ENCODE measurements around the gene SOCS3. TPM values are rescaled to one million over a fixed set of nuclear protein-coding genes. Genes with fewer than 3 reads are reported as not detected.
"Not testable (repeated sequence)": the region's sequence is repeated elsewhere in the genome, so short reads cannot be mapped to it uniquely, and the experiment has no call there.

SOCS3 gene
- total RNA-seq, 3 donors from 2014 or later = 118 to 143 (median 136) TPM

- Mint-ChIP-seq H3K9me3 (no peaks in the 10 kb centered on the region), H3K27me3 (ENCODE audit: low read depth) (no peaks in the 10 kb centered on the region), H3K4me3 (peak overlapping the region; percentile 57), H3K4me1 (ENCODE audit: low read depth) (peaks cover 69% of the 10 kb centered on the region), H3K36me3 (ENCODE audit: insufficient read depth) (no peaks in the 10 kb centered on the region)
- ATAC-seq (no peak), DNase-seq (no peak)
Measured at GRCh38 chr17:78342449-78343186, 17.3 kb downstream of the SOCS3 start.

GRCh38 chr17:78341559-78342448 lies 18.1 kb downstream of the SOCS3 start:
- H3K9me3 Mint-ChIP-seq = no peaks in the 10 kb centered on the region
- H3K27me3 Mint-ChIP-seq (ENCODE audit: low read depth) = no peaks in the 10 kb centered on the region
- H3K4me3 Mint-ChIP-seq = peak overlapping the region; percentile 48
- no peaks in the 10 kb centered on the region for H3K36me3 Mint-ChIP-seq (ENCODE audit: insufficient read depth)
- peaks cover 65% of the 10 kb centered on the region for H3K4me1 Mint-ChIP-seq (ENCODE audit: low read depth)
- ATAC-seq (peak; percentile 32 to 41), DNase-seq (no peak)

GRCh38 chr17:78340183-78340955 lies 19.5 kb downstream of the SOCS3 start:
- peaks cover 54% of the 10 kb centered on the region for H3K4me1 Mint-ChIP-seq (ENCODE audit: low read depth)
- ATAC-seq (no peak), DNase-seq (no peak)
- no peaks in the 10 kb centered on the region for H3K27me3 Mint-ChIP-seq (ENCODE audit: low read depth)
- no peaks in the 10 kb centered on the region for H3K9me3 Mint-ChIP-seq
- no peaks in the 10 kb centered on the region for H3K36me3 Mint-ChIP-seq (ENCODE audit: insufficient read depth)
- peak overlapping the region; percentile 38 for H3K4me3 Mint-ChIP-seq

GRCh38 chr17:78338486-78339259 lies 21.2 kb downstream of the SOCS3 start:
- Mint-ChIP-seq H3K9me3 (no peaks in the 10 kb centered on the region), H3K4me1 (ENCODE audit: low read depth) (peaks cover 49% of the 10 kb centered on the region), H3K27me3 (ENCODE audit: low read depth) (no peaks in the 10 kb centered on the region), H3K4me3 (peak overlapping the region; percentile 19), H3K36me3 (ENCODE audit: insufficient read depth) (no peaks in the 10 kb centered on the region)
- ATAC-seq (no peak), DNase-seq (no peak)

- Mint-ChIP-seq H3K27me3 (ENCODE audit: low read depth) (no peaks in the 10 kb centered on the region), H3K9me3 (no peaks in the 10 kb centered on the region), H3K4me1 (ENCODE audit: low read depth) (peaks cover 47% of the 10 kb centered on the region), H3K36me3 (ENCODE audit: insufficient read depth) (no peaks in the 10 kb centered on the region), H3K4me3 (no peak overlapping the region)
- DNase-seq (no peak), ATAC-seq (no peak)
Measured at GRCh38 chr17:78337244-78338109, 22.4 kb downstream of the SOCS3 start.

GRCh38 chr17:78335209-78335608 lies 24.7 kb downstream of the SOCS3 start:
- Mint-ChIP-seq H3K27me3 (ENCODE audit: low read depth) (no peaks in the 10 kb centered on the region), H3K36me3 (ENCODE audit: insufficient read depth) (no peaks in the 10 kb centered on the region), H3K4me1 (ENCODE audit: low read depth) (peaks cover 44% of the 10 kb centered on the region), H3K9me3 (no peaks in the 10 kb centered on the region), H3K4me3 (no peak overlapping the region)
- DNase-seq (no peak), ATAC-seq (no peak)

- Mint-ChIP-seq H3K4me1 (ENCODE audit: low read depth) (peaks cover 38% of the 10 kb centered on the region), H3K36me3 (ENCODE audit: insufficient read depth) (no peaks in the 10 kb centered on the region), H3K4me3 (no peak overlapping the region), H3K9me3 (no peaks in the 10 kb centered on the region), H3K27me3 (ENCODE audit: low read depth) (no peaks in the 10 kb centered on the region)
- DNase-seq (no peak), ATAC-seq (peak; percentile 16 to 27)
Measured at GRCh38 chr17:78332991-78333390, 26.9 kb downstream of the SOCS3 start.

GRCh38 chr17:78331355-78331754 lies 28.5 kb downstream of the SOCS3 start:
- not testable (repeated sequence) for ATAC-seq; H3K36me3 Mint-ChIP-seq (ENCODE audit: insufficient read depth); H3K4me3 Mint-ChIP-seq; H3K27me3 Mint-ChIP-seq (ENCODE audit: low read depth); DNase-seq; H3K9me3 Mint-ChIP-seq
- peaks cover 33% of the 10 kb centered on the region for H3K4me1 Mint-ChIP-seq (ENCODE audit: low read depth)

- Mint-ChIP-seq H3K9me3 (no peaks in the 10 kb centered on the region), H3K4me1 (ENCODE audit: low read depth) (peaks cover 33% of the 10 kb centered on the region), H3K27me3 (ENCODE audit: low read depth) (no peaks in the 10 kb centered on the region), H3K4me3 (no peak overlapping the region), H3K36me3 (ENCODE audit: insufficient read depth) (no peaks in the 10 kb centered on the region)
- ATAC-seq (no peak), DNase-seq (no peak)
Measured at GRCh38 chr17:78330570-78331224, 29.2 kb downstream of the SOCS3 start.

- no peak for DNase-seq
Measured at GRCh38 chr17:78329263-78330059, 30.4 kb downstream of the SOCS3 start.

GRCh38 chr17:78327880-78328279 lies 32.0 kb downstream of the SOCS3 start:
- no peaks in the 10 kb centered on the region for H3K27me3 Mint-ChIP-seq (ENCODE audit: low read depth)
- ATAC-seq (no peak), DNase-seq (no peak)
- H3K36me3 Mint-ChIP-seq (ENCODE audit: insufficient read depth) = no peaks in the 10 kb centered on the region
- peaks cover 29% of the 10 kb centered on the region for H3K4me1 Mint-ChIP-seq (ENCODE audit: low read depth)
- H3K4me3 Mint-ChIP-seq = no peak overlapping the region
- no peaks in the 10 kb centered on the region for H3K9me3 Mint-ChIP-seq

More at GRCh38 chr17:78329263-78330059, 30.4 kb downstream of the SOCS3 start:
- ATAC-seq = peak; percentile 28 to 33
- Mint-ChIP-seq H3K4me3 (no peak overlapping the region), H3K9me3 (no peaks in the 10 kb centered on the region), H3K36me3 (ENCODE audit: insufficient read depth) (no peaks in the 10 kb centered on the region), H3K27me3 (ENCODE audit: low read depth) (no peaks in the 10 kb centered on the region), H3K4me1 (ENCODE audit: low read depth) (peaks cover 34% of the 10 kb centered on the region)

GRCh38 chr17:78325076-78325687 lies 34.7 kb downstream of the SOCS3 start:
- ATAC-seq (no peak), DNase-seq (no peak)
- Mint-ChIP-seq H3K9me3 (no peaks in the 10 kb centered on the region), H3K4me3 (no peak overlapping the region), H3K27me3 (ENCODE audit: low read depth) (no peaks in the 10 kb centered on the region), H3K4me1 (ENCODE audit: low read depth) (peaks cover 20% of the 10 kb centered on the region), H3K36me3 (ENCODE audit: insufficient read depth) (no peaks in the 10 kb centered on the region)

All from activated T-cell treated with anti-CD3 and anti-CD28 coated beads, Interleukin-2, amount 50 U/mL, for 4 hours (primary cell).